ENCODE results near the gene FXYD1. TPM values are rescaled to one million over a fixed set of nuclear protein-coding genes. Genes with fewer than 3 reads are reported as not detected.

Gene FXYD1
- total and polyA plus RNA-seq, 2 experiments from 2014 or later = 1.5 to 26.8 TPM

DNA sequence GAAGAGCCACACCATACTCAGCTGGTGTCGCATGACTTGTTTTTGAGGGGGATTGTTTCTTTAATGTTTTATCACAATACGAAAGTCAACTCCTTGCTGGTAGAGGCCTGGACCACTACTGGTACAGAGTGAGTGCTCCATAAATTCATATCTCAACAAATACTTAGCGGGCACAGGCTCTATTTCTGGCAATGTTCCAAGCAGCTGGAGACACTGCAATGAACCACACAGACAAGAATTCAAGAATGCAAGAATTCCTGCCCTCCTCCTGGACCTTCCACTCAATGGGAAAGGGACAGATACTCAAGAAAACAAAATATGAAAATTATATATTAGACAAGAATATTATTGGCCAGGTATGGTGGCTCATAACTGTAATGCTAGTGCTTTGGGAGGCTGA, 10.8 kb downstream of the FXYD1 start (continued):
- TF ChIP-seq, protein P1, sequence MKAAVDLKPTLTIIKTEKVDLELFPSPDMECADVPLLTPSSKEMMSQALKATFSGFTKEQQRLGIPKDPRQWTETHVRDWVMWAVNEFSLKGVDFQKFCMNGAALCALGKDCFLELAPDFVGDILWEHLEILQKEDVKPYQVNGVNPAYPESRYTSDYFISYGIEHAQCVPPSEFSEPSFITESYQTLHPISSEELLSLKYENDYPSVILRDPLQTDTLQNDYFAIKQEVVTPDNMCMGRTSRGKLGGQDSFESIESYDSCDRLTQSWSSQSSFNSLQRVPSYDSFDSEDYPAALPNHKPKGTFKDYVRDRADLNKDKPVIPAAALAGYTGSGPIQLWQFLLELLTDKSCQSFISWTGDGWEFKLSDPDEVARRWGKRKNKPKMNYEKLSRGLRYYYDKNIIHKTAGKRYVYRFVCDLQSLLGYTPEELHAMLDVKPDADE (IDR thresholded peaks at IDR 0.05) = no peak
- no peak for TF ChIP-seq JUNB (IDR thresholded peaks at IDR 0.05; ENCODE audit: unreplicated experiment)
- TF ChIP-seq STAT1 (IDR thresholded peaks at IDR 0.05; ENCODE audit: unreplicated experiment) = no peak
- TF ChIP-seq ZNF114 (CRISPR knock-in tag; IDR thresholded peaks at IDR 0.05) = no peak

DNA sequence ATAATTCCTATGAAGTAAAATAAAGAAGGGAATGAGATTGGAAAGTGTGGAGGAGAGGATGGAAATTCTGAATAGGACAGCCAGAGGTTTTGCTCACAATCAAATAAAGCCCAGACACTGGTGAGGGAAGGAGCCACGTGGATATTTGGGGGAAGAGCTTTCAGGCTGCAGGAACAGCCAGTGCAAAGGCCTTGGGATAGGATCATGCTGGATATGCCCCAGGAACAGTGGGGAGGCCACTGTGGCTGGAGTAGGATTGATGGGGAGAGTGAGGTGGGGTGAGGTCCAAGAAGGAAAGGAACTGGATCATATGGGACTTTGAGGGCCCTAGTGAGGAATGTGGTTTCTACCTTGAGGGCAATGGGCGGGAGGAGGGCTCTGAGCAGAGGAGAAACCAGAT, 11.8 kb downstream of the FXYD1 start:
- DNase-seq (ENCODE audit: low spot score) (no peak), ATAC-seq (no peak)
- no peaks in the 10 kb centered on the region for H4K20me1 ChIP-seq (replicated peaks; ENCODE audit: insufficient read depth)
- H3F3A ChIP-seq (replicated peaks; ENCODE audit: low read depth) = peaks cover 14% of the 10 kb centered on the region; the same call in 1 of the 2 replicates
- Mint-ChIP-seq H3K4me1 (peaks cover 37% of the 10 kb centered on the region), H3K4me3 (peak overlapping the region; percentile 4; the same call in 1 of the 3 replicates), H3K9me3 (no peaks in the 10 kb centered on the region), H3K27ac (peak overlapping the region; percentile 35; the same call in 1 of the 2 replicates), H3K36me3 (ENCODE audit: low read depth) (peaks cover 7% of the 10 kb centered on the region; the same call in 2 of the 3 replicates), H3K27me3 (ENCODE audit: insufficient read depth, low read depth, poor library complexity) (peaks cover 15% of the 10 kb centered on the region)
- no peak overlapping the region for H3K4me3 ChIP-seq
- peaks cover 6% of the 10 kb centered on the region; the same call in 1 of the 2 replicates for H3K79me2 ChIP-seq (replicated peaks; ENCODE audit: insufficient read depth)
- H3K9me2 ChIP-seq (ENCODE audit: insufficient read depth) = no peaks in the 10 kb centered on the region
- no peak overlapping the region for H2AFZ ChIP-seq
- H3K4me1 ChIP-seq (ENCODE audit: insufficient read depth) = peaks cover 18% of the 10 kb centered on the region
- no peaks in the 10 kb centered on the region for H3K36me3 ChIP-seq (ENCODE audit: insufficient read depth)
- H3K27me3 ChIP-seq (ENCODE audit: insufficient read depth) = no peaks in the 10 kb centered on the region
- peak overlapping the region; percentile 70; the same call in 1 of the 2 replicates for H3K4me2 ChIP-seq
- no peak overlapping the region; the same call in 1 of the 2 replicates for H3K27ac ChIP-seq (ENCODE audit: low read depth)
- TF ChIP-seq CREB1 (CRISPR knock-in tag; IDR thresholded peaks at IDR 0.05; ENCODE audit: low read depth) (no peak), EZH2 (IDR thresholded peaks at IDR 0.05; ENCODE audit: low read depth, unreplicated experiment) (no peak), NANOG (IDR thresholded peaks at IDR 0.05; ENCODE audit: borderline replicate concordance) (no peak), JUNB (IDR thresholded peaks at IDR 0.05; ENCODE audit: unreplicated experiment) (no peak), STAT1 (IDR thresholded peaks at IDR 0.05; ENCODE audit: unreplicated experiment) (no peak), ZNF331 (CRISPR knock-in tag; IDR thresholded peaks at IDR 0.05; ENCODE audit: low read depth) (no peak), ZNF114 (CRISPR knock-in tag; IDR thresholded peaks at IDR 0.05) (no peak), POLR2AphosphoS5 (IDR thresholded peaks at IDR 0.05; ENCODE audit: low read depth) (no peak), EZH2phosphoT487 (IDR thresholded peaks at IDR 0.05; ENCODE audit: unreplicated experiment) (no peak)
- TF ChIP-seq, protein P1 (IDR thresholded peaks at IDR 0.05) = no peak
- TF ChIP-seq, protein P2, sequence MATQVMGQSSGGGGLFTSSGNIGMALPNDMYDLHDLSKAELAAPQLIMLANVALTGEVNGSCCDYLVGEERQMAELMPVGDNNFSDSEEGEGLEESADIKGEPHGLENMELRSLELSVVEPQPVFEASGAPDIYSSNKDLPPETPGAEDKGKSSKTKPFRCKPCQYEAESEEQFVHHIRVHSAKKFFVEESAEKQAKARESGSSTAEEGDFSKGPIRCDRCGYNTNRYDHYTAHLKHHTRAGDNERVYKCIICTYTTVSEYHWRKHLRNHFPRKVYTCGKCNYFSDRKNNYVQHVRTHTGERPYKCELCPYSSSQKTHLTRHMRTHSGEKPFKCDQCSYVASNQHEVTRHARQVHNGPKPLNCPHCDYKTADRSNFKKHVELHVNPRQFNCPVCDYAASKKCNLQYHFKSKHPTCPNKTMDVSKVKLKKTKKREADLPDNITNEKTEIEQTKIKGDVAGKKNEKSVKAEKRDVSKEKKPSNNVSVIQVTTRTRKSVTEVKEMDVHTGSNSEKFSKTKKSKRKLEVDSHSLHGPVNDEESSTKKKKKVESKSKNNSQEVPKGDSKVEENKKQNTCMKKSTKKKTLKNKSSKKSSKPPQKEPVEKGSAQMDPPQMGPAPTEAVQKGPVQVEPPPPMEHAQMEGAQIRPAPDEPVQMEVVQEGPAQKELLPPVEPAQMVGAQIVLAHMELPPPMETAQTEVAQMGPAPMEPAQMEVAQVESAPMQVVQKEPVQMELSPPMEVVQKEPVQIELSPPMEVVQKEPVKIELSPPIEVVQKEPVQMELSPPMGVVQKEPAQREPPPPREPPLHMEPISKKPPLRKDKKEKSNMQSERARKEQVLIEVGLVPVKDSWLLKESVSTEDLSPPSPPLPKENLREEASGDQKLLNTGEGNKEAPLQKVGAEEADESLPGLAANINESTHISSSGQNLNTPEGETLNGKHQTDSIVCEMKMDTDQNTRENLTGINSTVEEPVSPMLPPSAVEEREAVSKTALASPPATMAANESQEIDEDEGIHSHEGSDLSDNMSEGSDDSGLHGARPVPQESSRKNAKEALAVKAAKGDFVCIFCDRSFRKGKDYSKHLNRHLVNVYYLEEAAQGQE (IDR thresholded peaks at IDR 0.05; ENCODE audit: unreplicated experiment) = no peak
- TF ChIP-seq, protein P3, sequence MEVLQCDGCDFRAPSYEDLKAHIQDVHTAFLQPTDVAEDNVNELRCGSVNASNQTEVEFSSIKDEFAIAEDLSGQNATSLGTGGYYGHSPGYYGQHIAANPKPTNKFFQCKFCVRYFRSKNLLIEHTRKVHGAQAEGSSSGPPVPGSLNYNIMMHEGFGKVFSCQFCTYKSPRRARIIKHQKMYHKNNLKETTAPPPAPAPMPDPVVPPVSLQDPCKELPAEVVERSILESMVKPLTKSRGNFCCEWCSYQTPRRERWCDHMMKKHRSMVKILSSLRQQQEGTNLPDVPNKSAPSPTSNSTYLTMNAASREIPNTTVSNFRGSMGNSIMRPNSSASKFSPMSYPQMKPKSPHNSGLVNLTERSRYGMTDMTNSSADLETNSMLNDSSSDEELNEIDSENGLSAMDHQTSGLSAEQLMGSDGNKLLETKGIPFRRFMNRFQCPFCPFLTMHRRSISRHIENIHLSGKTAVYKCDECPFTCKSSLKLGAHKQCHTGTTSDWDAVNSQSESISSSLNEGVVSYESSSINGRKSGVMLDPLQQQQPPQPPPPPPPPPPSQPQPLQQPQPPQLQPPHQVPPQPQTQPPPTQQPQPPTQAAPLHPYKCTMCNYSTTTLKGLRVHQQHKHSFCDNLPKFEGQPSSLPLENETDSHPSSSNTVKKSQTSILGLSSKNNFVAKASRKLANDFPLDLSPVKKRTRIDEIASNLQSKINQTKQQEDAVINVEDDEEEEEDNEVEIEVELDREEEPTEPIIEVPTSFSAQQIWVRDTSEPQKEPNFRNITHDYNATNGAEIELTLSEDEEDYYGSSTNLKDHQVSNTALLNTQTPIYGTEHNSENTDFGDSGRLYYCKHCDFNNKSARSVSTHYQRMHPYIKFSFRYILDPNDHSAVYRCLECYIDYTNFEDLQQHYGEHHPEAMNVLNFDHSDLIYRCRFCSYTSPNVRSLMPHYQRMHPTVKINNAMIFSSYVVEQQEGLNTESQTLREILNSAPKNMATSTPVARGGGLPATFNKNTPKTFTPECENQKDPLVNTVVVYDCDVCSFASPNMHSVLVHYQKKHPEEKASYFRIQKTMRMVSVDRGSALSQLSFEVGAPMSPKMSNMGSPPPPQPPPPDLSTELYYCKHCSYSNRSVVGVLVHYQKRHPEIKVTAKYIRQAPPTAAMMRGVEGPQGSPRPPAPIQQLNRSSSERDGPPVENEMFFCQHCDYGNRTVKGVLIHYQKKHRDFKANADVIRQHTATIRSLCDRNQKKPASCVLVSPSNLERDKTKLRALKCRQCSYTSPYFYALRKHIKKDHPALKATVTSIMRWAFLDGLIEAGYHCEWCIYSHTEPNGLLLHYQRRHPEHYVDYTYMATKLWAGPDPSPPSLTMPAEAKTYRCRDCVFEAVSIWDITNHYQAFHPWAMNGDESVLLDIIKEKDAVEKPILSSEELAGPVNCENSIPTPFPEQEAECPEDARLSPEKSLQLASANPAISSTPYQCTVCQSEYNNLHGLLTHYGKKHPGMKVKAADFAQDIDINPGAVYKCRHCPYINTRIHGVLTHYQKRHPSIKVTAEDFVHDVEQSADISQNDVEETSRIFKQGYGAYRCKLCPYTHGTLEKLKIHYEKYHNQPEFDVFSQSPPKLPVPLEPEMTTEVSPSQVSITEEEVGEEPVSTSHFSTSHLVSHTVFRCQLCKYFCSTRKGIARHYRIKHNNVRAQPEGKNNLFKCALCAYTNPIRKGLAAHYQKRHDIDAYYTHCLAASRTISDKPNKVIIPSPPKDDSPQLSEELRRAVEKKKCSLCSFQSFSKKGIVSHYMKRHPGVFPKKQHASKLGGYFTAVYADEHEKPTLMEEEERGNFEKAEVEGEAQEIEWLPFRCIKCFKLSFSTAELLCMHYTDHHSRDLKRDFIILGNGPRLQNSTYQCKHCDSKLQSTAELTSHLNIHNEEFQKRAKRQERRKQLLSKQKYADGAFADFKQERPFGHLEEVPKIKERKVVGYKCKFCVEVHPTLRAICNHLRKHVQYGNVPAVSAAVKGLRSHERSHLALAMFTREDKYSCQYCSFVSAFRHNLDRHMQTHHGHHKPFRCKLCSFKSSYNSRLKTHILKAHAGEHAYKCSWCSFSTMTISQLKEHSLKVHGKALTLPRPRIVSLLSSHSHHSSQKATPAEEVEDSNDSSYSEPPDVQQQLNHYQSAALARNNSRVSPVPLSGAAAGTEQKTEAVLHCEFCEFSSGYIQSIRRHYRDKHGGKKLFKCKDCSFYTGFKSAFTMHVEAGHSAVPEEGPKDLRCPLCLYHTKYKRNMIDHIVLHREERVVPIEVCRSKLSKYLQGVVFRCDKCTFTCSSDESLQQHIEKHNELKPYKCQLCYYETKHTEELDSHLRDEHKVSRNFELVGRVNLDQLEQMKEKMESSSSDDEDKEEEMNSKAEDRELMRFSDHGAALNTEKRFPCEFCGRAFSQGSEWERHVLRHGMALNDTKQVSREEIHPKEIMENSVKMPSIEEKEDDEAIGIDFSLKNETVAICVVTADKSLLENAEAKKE (CRISPR knock-in tag; IDR thresholded peaks at IDR 0.05) = no peak
